Adrenal gland (tissue), 5 donors: ENCODE results near the gene WDR35.

Experiments used
- CTCF ChIP-seq, 6 experiments: fragments of 450-650 bp in 4 of 6; fragments of 200-600 bp in 2 of 6; sonication (generic) in 1 of 6; IDR thresholded peaks; 1 replicate in 5 of 6; 2 replicates in 1 of 6; pipeline versions ENCODE4 v1.5.1 to v1.8.0; 2016 to 2021; ENCODE audit warnings: antibody characterized with exemption in 6 of 6, mild to moderate bottlenecking in 2 of 6, moderate library complexity in 1 of 6
- POLR2A ChIP-seq, 2 donors: fragments of 450-650 bp; IDR thresholded peaks; one replicate each; pipeline ENCODE4 v1.6.1; 2017; ENCODE audit warnings: antibody characterized with exemption in 2 of 2, mild to moderate bottlenecking in 2 of 2, moderate library complexity in 1 of 2
- donor health status: DM: no; HTN: no; CAD: no.

- TF ChIP-seq CTCF (IDR thresholded peaks at IDR 0.05) (no peak), POLR2A (IDR thresholded peaks at IDR 0.05) (no peak)
These were observed 46.7 kb downstream of the WDR35 start for GRCh38 chr2:19943189-19943588.
